ENCODE data around the gene GPR142.

Gene GPR142

DNA sequence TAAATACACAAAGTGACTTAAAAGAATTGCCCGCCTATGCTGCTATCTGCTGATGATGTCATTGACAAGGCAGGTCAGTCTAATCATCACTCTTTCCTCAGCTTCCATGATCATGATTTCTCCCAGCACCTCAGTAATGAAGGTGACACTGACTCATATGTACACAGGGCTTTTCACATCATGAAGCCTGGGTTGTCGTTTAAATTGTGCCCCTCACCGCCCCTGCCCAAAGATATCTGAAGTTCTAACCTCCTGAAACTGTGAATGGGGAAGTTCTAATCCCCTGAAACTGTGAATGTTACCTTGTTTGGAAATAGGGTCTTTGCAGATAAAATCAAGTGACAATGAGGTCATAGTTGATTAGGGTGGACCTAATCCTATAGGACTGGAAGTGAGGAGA is 47.2 kb downstream of the GPR142 start:
- TF ChIP-seq, protein P1, sequence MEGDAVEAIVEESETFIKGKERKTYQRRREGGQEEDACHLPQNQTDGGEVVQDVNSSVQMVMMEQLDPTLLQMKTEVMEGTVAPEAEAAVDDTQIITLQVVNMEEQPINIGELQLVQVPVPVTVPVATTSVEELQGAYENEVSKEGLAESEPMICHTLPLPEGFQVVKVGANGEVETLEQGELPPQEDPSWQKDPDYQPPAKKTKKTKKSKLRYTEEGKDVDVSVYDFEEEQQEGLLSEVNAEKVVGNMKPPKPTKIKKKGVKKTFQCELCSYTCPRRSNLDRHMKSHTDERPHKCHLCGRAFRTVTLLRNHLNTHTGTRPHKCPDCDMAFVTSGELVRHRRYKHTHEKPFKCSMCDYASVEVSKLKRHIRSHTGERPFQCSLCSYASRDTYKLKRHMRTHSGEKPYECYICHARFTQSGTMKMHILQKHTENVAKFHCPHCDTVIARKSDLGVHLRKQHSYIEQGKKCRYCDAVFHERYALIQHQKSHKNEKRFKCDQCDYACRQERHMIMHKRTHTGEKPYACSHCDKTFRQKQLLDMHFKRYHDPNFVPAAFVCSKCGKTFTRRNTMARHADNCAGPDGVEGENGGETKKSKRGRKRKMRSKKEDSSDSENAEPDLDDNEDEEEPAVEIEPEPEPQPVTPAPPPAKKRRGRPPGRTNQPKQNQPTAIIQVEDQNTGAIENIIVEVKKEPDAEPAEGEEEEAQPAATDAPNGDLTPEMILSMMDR (conservative IDR thresholded peaks at IDR 0.05; ENCODE audit: low read length) = no peak
- H3K4me3 ChIP-seq (ENCODE audit: low read length) = no peak overlapping the region
- no peak for DNase-seq (ENCODE audit: low read depth)

DNA sequence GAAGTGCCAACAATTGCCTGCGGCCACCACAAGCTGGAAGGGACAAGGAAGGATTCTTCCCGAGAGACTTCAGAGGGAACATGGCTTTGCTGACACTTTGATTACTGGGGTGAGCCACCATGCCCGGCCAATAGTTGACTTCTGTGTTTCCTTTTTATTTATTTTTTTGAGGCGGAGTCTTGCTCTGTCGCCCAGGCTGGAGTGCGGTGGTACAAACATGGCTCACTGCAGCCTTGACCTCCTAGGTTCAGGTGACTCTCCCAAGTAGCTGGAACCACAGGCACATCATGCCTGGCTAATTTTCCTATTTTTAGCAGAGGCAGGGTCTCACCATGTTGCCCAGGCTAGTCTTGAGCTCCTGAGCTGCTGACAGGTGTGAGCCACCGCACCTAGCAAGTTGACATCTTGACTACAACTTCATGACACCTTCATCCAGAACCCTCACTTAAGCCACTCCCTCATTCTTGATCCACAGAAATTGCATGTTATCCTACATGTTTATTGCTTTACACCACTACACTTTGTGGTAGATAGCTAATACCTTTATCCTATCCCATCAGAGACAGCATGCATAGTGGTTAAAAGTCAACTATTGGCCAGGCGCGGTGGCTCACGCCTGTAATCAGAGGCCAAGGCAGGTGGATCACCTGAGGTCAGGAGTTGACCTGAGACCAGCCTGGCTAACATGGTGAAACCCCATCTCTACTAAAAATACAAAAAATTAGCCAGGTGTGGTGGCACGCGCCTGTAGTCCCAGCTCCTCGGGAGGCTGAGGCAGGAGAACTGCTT is 48.5 kb downstream of the GPR142 start:
- TF ChIP-seq, protein P1 (conservative IDR thresholded peaks at IDR 0.05; ENCODE audit: low read length) = no peak
- H3K4me3 ChIP-seq (ENCODE audit: low read length) = no peak overlapping the region
- no peak for DNase-seq (ENCODE audit: low read depth)

DNA sequence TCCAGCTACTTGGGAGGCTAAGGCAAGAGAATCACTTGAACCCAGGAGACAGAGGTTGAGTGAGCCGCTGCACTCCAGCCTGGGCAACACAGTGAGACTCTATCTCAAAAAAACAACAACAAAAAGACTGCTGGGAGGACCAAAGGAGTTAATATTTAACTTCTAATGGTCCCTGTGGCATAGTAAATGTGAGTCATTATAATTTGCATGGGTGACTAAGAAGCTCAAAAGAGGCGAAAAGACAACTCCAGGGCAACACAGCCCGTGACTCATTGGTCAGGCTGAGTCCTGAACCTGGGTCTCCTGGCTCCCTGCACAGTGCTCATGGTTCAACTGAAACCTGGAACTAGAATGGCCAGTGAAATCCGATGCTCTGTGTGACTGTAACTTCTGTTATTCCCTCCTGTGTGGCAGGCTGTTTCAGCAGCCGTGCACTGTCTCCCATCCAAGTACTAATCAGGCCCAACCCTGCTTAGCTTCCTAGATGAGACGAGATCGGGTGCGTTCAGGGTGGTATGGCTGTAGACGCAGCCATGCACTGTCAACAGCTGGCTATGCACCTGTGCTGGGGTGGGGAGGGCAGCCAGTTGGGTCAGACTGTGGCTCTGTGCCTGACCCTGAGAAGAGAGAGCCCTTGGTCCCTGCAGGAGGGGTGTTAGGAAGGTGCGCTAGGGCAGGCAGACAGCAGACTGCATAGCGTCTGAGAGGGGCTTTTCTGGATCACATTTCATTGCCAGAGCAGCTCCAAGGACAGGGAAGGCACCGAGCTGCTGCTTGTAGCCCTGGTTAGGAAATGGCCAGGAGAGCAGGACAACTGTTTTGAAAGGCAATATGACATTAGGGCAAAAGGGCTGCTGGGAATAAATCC is 50.1 kb downstream of the GPR142 start:
- peak; percentile 25 for DNase-seq (ENCODE audit: low read depth)
- H3K4me3 ChIP-seq (ENCODE audit: low read length) = no peak overlapping the region

DNA sequence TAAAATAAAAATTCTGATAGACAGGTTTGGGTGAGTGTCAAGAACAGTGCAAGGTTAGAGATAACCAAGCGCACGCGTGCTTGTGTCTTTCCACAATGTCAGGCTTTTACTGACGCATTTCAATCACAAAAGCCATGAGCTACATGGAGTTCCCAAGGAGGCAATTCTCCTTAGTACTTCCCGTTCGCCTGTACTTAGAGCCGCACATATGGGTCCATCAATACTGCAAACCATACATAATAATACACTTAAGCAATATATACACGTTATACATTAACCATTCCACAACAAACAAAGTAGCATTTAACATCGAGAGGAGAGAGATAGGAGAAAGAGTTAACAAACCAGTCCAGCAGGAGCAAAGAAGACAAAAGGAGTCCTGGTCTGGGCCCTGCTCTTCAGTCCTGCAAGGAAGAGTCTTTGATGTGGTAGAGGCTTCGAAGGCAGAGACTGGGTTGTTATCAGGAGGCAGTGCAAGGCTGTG is 52.7 kb downstream of the GPR142 start:
- TF ChIP-seq, protein P1 (conservative IDR thresholded peaks at IDR 0.05; ENCODE audit: low read length) = no peak
- DNase-seq (ENCODE audit: low read depth) = no peak
- H3K4me3 ChIP-seq (ENCODE audit: low read length) = no peak overlapping the region

More for the DNA sequence above, 50.1 kb downstream of the GPR142 start:
- TF ChIP-seq, protein P1 (conservative IDR thresholded peaks at IDR 0.05; ENCODE audit: low read length) = no peak

Measured in AG10803 (cell line).